ENCODE data around the gene ZNF853.

ZNF853 gene

GRCh38 chr7:6636741-6637543, 21.5 kb downstream of the ZNF853 start, which contains the start of gene ZNF316:
Gene ZNF316, plus strand, starts transcription at chr7:6637318. Its CDS starts 5,092 bp downstream, at chr7:6642410.
- peak in 3 of 4 experiments; percentile 36 to 53 (median 41) for DNase-seq (ENCODE audit: low read depth in 4 of 4, low spot score in 1 of 4)

- DNase-seq (ENCODE audit: low read depth in 4 of 4, low spot score in 1 of 4), result peak in 2 of 4 experiments; percentile 17 to 30
Measured at GRCh38 chr7:6637544-6638229, 22.3 kb downstream of the ZNF853 start.

- no peak for DNase-seq (ENCODE audit: low read depth in 4 of 4, low spot score in 1 of 4)
Measured at GRCh38 chr7:6639032-6639431, 23.6 kb downstream of the ZNF853 start.

- DNase-seq (ENCODE audit: low read depth in 4 of 4, low spot score in 1 of 4), result no peak
Measured at GRCh38 chr7:6639627-6640026, 24.2 kb downstream of the ZNF853 start.

GRCh38 chr7:6640246-6640721, 24.9 kb downstream of the ZNF853 start:
- no peak for DNase-seq (ENCODE audit: low read depth in 4 of 4, low spot score in 1 of 4)

- DNase-seq (ENCODE audit: low read depth in 4 of 4, low spot score in 1 of 4), result no peak
Measured at GRCh38 chr7:6641305-6642035, 26.1 kb downstream of the ZNF853 start.

- DNase-seq (ENCODE audit: low read depth in 4 of 4, low spot score in 1 of 4), result no peak
Measured at GRCh38 chr7:6642239-6642839, 26.9 kb downstream of the ZNF853 start.

- no peak for DNase-seq (ENCODE audit: low read depth in 4 of 4, low spot score in 1 of 4)
Measured at GRCh38 chr7:6642861-6643640, 27.6 kb downstream of the ZNF853 start.

- no peak for DNase-seq (ENCODE audit: low read depth in 4 of 4, low spot score in 1 of 4)
Measured at GRCh38 chr7:6643915-6644625, 28.7 kb downstream of the ZNF853 start.

GRCh38 chr7:6644728-6645127, 29.3 kb downstream of the ZNF853 start:
- DNase-seq (ENCODE audit: low read depth in 4 of 4, low spot score in 1 of 4), result no peak

GRCh38 chr7:6646465-6646864, 31.1 kb downstream of the ZNF853 start:
- DNase-seq (ENCODE audit: low read depth in 4 of 4, low spot score in 1 of 4), result no peak

GRCh38 chr7:6647080-6647479, 31.7 kb downstream of the ZNF853 start:
- DNase-seq (ENCODE audit: low read depth in 4 of 4, low spot score in 1 of 4), result no peak

- no peak for DNase-seq (ENCODE audit: low read depth in 4 of 4, low spot score in 1 of 4)
Measured at GRCh38 chr7:6647541-6647940, 32.1 kb downstream of the ZNF853 start.

GRCh38 chr7:6648066-6648814, 32.8 kb downstream of the ZNF853 start:
- DNase-seq (ENCODE audit: low read depth in 4 of 4, low spot score in 1 of 4), result no peak

GRCh38 chr7:6648815-6649104, 33.4 kb downstream of the ZNF853 start:
- DNase-seq (ENCODE audit: low read depth in 4 of 4, low spot score in 1 of 4), result no peak

- DNase-seq (ENCODE audit: low read depth in 4 of 4, low spot score in 1 of 4), result no peak
Measured at GRCh38 chr7:6649241-6649961, 34.0 kb downstream of the ZNF853 start.

- DNase-seq (ENCODE audit: low read depth in 4 of 4, low spot score in 1 of 4), result no peak
Measured at GRCh38 chr7:6650086-6650485, 34.7 kb downstream of the ZNF853 start.

- no peak for DNase-seq (ENCODE audit: low read depth in 4 of 4, low spot score in 1 of 4)
Measured at GRCh38 chr7:6650521-6651011, 35.2 kb downstream of the ZNF853 start.

All from stimulated activated CD4-positive, alpha-beta T cell treated with anti-CD3 and anti-CD28 coated beads, Interleukin-1b, Interleukin-23, amount 100 ng/mL, for 24 hours (primary cell).